ENCODE data around the gene RPS27.
"Not testable (repeated sequence)": the region's sequence is repeated elsewhere in the genome, so short reads cannot be mapped to it uniquely, and the experiment has no call there.

The RPS27 gene

DNA sequence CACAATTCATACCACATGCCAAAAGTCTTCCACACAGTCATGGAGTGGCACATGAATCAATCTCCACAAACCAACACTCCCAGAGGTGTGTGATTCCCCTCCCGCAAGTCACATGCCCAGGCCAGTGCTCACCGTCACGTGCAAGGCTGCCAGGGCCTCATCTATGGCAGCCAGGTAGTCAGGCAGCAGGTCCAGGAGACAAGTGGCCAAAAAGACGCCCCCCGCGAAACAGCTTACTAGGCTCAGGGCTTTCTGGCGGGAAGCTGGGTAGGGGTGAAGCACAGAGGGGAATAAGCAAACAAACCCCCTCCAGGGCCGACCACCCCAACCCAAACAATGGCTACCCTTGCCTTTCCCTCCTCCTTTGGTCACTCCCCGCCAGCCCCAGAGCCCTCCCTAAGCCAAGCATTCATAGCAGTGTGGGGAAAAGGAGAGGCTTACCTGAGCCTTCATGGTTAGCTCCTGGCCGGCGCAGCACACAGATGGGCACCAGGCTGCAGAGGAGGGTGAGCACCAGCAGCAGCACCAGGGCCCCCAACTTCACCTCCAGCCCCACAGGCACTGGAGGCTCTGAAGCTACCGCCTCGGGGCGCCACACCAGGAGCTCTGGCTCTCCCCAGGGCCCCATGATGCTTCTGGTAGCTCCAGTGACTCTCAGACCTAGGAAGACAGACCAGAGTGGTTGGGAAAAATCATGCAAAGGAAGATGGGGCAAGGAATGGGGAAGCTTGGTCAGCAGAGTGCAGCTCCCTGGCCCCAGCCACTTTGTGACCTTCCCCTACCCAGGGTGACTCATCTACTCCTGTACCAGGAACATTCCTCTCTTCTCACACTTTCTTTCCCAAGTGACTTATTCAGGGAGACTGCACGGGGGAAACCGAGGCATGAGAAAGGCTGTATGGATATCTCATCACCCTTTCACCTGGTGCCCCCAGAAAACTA lies 28.2 kb upstream of the RPS27 start:
- FAIRE-seq = no peak

DNA sequence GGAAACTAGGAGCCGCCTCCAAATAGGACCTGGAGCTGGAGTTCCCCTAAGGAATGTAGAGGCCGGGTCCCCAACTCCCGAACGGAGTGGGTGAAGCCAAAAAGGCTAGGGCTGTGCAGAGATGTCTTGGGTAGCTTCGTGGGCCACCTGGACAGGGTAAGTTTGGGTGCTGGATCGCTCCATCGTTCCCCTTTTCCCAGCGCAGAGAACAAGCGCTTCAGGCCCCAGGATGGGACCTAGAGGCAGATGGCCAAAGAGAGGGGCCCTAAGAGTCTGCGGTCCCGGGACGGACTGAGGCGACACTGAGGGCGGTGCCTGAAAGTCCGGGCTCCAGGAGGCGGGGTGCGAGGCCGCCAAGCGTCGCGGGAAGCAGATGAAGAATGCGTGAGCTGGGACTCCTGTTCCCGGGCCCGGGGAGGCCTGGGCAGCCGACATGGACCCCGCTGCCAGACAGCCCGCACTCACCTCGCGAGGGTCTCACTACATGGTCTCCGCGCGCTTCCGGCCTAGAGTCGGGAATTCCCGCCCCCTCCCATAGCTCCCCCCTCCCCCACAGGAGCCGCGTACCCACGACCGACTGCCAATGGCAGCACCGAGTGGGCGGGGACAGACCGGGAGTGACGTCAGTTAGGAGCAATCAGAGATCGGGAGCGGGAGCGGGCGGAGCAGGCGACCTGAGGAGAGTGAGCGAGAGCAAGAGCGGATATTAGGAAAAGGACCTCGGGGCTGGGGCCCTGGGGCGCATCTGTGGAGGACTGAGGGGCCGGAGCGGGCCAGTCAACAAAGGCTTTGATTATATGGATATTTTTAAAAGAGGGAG lies 27.3 kb upstream of the RPS27 start, which contains the start of gene SLC39A1:
Gene SLC39A1 (minus strand): TSS at position 508 of the 820 bp plus-strand sequence. CDS start 822 bp downstream, outside the sequence.
- no peak for FAIRE-seq

DNA sequence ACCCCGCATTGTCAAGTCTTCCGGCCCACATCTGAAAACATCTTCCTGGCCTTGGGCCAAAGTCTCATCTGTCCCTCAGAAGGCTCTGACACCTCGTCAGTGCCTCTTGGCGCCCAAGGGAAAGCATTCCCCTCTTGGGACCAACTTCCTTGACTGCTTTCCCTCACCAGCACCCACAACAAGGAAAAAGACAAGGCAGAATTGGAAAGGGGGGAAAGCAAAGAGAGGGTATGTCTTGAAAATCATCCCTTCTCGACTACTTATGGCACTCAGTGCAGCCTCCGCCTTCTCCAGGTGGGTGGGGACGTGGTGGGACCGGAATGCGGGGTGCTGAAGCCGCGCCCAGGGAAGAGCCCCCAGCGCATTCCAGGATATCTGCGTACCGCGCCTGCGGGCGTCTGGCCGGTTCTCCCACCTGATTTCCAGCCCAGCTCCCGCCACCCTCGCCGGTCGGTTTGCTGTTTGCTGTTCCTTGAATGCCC lies 26.7 kb upstream of the RPS27 start:
- no peak for FAIRE-seq

DNA sequence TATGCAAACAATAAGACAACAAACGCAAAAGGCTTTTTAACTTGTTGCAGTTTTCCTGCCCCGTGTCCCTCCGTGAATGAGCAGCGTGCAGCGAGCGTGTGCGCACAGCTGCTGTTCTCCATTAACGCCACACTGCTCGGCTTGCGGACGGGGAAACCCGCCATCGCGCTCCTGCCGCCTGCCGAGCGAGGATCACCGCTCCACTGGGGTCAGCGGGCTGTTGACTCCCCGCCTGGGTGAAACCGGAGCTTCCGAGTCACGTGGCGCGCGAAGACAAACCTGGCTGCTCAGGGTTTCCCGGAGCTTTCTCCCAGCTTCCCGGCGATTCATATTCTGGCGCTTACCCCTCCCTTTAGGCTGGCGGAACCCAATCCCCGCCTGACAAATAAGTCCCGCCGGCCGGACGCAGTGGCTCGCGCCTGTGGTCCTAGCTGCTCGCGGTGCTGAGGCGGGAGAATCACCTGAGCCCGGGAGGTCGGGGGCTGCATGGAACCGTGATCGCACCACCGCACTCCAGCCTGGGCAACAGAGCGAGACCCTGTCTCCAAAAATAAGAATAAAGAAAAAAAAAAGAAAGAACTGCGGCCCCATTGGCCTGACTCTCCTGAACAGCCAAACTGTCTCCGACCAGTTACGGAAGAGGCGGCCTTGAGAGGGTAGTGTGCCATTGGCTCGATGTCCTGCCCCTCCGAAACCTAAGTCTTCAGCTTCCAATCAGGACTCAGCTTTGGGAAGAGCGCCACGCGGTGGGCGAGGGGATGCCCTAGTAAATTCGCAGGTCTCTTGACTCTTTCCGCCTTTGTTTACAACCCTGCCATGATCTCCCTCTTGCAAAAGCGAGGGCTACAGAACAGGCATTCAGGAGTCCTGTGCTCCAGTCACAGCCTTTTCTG lies 23.2 kb upstream of the RPS27 start, which contains the start of gene CREB3L4:
Gene CREB3L4 (plus strand): TSS at position 796 of the 893 bp plus-strand sequence. CDS start 624 bp downstream, outside the sequence.
- no peak for FAIRE-seq

DNA sequence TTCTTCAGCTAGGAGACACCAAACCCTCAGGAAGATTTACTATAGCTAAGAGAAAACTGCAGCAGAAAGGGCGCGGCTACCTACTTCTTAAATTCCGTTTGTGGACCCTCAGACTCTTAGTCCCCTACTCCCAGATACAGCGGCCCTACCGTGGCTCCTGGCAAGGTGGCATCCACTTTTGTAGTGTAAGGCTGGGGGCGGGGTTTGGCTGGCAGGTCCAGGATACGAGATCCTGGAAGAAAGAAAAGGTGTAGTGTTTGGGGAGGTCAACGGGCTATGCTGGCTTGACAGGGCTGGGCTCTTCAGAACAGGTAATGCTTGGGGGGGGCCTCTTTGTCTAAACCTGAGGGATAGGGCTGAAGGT lies 22.6 kb upstream of the RPS27 start:
- no peak for FAIRE-seq

DNA sequence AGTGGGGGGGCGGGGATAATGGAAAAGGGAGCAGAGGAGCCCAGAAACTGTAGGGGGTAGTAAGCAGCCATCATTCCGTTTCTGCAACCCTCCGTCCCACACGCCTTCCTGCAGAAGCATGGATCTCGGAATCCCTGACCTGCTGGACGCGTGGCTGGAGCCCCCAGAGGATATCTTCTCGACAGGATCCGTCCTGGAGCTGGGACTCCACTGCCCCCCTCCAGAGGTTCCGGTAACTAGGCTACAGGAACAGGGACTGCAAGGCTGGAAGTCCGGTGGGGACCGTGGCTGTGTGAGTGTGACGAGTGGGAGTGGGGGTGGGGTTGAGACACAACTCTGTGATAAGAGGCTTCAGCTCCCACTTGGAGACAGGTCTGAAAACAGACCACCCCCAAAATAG lies 22.2 kb upstream of the RPS27 start:
- FAIRE-seq = no peak

DNA sequence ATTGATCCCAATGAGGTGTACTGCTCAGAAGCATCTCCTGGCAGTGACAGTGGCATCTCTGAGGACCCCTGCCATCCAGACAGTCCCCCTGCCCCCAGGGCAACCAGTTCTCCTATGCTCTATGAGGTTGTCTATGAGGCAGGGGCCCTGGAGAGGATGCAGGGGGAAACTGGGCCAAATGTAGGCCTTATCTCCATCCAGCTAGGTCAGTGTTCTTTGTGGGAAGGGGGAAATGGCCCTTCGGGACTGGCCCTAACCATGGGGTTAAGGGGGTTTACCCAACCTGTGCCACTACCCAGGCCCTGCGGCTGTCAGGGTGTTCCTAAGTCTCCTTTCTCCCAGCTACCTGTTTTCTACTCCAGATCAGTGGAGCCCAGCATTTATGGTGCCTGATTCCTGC lies 21.6 kb upstream of the RPS27 start:
- FAIRE-seq = no peak

DNA sequence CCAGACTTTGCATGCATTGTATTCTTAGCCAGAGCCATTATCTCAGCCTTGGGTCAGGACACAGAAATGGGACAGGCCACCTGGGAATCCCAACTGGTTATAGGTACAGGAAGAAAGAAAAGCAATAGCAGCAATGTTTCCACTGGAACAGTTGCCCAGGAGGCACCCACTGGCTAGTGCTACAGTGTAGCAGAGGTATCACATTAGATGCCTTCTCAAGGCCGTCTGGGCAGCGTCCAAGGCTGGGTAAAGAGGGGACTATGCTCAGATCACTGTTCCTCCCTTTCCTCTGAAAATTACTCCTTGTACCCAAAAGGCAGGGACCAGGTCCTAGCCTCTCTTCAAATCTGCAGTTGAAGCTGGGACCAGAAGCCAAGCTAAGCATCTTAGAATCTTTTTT lies 20.2 kb upstream of the RPS27 start:
- FAIRE-seq = no peak

DNA sequence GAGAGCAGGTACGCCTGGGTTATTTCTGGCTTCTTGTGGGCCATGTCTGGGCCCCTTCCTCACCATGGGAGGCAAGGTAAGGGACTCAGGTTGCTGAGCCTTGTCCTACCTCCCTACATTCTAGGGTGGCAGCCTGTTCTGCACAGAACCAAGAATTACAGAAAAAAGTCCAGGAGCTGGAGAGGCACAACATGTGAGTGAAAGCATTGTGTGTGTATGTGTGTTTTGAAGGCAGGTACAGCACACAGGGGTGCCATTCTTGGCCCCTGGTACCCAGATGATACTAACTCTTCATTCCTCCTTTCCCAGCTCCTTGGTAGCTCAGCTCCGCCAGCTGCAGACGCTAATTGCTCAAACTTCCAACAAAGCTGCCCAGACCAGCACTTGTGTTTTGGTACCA lies 17.5 kb upstream of the RPS27 start:
- no peak for FAIRE-seq

DNA sequence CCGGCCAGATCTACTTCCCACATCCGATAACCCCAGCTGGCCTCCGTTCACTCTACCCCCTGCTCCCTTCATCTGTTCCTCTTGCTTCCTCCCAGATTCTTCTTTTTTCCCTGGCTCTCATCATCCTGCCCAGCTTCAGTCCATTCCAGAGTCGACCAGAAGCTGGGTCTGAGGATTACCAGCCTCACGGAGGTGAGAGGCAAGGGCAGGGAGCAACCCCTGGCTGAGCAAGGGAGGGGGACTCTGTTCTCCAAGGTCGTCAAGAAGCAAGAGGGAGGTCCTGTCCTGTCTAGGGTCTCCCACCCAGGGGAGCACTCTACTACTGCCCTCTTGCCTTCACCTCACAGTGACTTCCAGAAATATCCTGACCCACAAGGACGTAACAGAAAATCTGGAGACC lies 17.0 kb upstream of the RPS27 start:
- FAIRE-seq = no peak

DNA sequence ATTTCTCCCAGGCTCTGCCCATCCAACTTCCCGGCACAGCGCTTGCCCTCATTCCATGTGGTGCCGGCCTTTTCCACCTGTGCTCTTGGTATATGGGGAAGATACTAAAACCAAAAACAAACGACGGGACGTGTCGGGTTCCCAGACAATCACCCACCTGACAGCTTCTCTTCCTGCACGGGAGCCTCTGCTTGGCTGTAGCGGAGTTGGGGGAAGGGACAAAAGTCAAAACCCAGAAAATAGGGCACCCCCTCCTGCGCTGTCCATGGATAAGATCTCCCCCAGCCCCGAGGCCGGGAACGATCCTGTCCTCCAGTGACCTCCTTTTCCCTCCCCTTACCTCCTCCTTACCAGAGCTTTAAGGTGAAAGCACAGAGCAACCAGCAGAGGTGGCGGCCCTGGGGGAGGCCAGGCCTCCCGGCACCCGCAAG lies 13.7 kb upstream of the RPS27 start:
- FAIRE-seq = no peak

DNA sequence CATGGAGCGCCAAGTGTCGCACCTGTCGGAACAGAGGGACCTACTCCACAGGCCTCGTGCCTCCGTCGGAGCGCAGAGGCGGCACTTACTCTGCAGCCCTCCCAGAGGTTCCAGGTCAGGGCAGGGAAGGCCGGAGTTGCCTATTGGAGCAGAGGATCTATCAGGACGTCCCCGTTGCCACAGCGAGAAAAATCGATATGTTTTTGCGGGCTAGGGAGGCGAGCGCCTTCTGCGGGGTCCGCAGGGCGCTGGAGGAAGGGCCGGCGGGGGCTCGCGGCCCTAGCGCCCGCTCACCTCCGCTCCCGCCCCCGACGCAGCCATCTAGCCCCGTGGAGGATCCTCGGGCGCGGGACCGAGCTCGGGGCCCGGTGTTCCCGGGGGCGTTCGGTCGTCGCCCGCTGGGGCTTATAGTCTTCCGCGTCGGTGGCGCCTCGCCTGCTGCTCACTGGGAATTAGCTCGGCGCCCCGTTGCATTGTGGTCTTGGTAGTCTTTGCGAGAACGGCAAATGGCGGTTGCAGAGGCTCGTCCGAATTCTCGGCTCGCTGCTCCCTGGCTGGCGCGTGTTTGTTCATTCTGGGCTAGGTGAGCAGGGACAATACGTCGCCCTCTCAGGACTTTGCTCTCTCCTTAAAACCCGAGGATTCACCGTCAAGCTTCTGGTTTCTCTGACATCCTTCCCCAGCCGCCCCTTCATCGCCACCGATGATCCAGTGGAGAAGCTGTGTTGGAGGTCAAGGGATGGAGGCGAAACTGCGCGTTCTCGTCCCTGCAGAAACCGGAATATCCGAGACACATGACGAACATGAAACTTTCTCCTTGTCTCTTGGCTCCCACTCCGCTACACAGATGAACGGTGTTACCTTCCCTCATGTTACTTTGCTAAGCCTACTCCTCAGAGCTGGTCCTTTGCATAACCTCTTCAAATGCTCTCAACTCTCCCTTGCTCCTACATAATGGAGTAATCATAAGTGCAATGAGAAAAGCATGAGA lies 13.0 kb upstream of the RPS27 start, which contains the start of gene JTB:
Gene JTB (minus strand): TSS at position 425 of the 991 bp plus-strand sequence. CDS start 422 bp downstream, at position 3.
- no peak for FAIRE-seq

DNA sequence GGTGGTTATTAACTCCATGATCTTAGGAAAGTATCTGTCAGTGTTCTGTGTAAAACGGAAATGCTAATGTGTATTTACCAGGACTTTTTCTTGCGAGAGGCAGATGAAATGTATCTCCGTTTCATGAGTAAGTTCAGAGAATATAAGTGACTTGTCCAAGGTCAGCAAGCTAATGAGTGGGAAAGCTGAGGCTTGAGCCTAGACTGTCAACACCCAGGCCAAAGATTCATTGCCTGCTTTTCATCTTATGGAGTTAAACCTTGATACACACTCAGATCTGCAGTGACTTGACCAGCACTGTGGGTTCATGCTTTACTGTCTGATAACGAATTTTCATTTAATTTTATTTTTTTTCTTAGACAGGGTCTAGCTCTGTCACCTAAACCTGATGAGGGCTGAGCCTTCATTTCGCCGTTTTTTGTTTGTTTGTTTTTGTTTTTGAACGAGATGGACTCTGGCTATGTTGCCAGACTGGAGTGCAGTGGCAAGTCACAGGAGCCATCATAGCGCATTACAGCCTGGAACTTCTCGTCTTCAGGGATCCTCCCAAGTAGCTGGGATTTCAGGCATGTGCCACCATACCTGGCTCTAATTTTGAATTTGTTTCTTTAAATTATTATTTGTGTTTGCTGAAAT lies 12.2 kb upstream of the RPS27 start:
- no peak for FAIRE-seq

DNA sequence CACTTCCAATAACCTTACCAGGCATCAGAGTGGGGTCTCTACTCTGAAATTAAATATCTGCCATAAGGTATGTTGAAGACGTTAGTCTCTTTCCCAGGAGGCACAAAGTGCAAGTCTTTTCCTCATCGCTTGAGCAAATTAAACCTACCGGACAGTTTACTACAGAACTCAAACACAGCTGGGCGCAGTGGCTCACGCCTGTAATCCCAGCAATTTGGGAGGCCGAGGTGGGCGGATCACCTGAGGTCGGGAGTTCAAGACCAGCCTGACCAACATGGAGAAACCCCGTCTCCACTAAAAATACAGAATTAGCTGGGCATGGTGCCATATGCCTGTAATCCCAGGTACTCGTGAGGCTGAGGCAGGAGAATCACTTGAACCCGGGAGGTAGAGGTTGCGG lies 11.5 kb upstream of the RPS27 start:
- not testable (repeated sequence) for FAIRE-seq

DNA sequence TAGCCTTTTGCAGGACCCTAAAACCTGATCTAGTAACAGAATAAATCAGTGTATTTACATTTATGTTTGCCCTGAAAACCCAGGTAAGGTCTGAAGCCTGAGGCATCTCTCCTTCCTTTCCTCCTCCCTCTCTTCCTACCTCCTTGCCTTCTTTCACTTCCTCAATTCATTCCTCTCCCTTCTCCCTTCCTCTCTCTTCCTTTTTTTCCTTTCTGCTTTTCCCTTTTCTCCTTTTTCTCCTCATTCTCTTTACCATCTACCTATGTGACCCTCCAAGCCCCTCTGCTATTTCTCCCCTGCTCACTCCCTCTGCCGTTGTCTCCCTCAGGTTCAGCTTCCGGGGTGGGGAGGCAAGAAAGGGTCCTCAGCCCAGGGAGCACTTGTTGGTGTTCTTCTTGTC lies 8.8 kb upstream of the RPS27 start:
- not testable (repeated sequence) for FAIRE-seq

DNA sequence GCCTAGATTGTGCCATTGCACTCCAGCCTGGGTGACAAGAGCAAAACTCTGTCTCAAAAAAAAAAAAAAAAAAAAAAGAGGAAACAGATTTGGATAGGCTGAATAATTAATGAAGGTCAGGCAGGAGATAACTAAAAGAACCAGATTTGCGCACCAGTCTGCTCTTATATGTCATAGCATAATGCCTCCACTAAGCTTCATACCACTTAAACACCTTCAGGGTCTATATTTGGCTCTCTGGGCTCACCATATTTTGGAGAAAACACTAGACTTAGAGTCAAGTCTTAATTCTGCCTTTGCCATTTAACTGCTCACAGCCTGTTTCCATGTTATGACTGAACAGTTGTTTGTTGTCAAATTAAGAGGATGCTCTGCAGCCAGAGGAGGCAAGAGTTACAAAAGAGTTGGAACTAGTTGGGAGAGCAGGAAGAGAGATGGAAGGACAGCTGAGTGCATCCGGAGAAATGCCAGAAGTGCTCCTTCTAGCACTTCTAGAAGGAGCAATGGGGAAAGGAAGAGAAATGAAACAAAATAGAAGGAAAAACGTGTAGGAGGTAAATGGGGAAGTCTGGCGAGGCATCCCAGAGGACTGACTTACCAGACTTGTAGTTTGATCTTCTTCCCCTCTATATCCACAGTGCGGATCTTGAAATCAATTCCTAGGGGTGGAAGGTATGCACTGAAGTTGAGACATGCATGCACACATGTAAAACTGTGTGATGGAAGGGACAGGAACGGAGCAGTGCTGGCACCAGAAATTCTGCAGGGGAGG lies 6.3 kb upstream of the RPS27 start:
- no peak for FAIRE-seq

DNA sequence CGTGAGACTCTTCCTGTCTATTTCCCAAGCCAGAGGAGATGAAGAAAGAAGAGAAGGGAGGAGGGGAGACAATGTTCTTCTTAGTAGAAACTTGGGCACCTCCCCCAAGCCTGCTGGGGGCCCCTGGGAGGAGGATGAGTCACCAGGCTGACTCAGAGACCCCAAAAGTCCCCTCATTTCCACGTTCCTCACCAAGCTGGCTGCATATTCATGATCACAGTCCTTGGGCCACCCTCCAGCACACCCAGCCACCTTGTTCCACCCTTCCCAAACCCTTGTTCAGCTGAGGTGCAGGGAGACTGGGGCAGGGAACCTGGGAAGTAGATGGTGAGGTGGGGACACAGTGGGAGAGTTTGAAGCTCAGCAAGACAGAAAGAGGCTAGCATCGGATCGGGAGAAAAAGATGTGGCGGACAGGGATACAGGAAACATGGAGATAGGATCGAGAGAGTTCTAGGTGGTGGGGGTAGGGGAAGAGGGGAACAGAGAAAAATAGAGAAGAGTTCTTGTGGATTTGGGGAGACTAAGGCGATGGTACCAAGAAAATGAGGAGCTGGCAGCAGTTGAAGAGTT lies 5.1 kb upstream of the RPS27 start:
- FAIRE-seq = no peak

DNA sequence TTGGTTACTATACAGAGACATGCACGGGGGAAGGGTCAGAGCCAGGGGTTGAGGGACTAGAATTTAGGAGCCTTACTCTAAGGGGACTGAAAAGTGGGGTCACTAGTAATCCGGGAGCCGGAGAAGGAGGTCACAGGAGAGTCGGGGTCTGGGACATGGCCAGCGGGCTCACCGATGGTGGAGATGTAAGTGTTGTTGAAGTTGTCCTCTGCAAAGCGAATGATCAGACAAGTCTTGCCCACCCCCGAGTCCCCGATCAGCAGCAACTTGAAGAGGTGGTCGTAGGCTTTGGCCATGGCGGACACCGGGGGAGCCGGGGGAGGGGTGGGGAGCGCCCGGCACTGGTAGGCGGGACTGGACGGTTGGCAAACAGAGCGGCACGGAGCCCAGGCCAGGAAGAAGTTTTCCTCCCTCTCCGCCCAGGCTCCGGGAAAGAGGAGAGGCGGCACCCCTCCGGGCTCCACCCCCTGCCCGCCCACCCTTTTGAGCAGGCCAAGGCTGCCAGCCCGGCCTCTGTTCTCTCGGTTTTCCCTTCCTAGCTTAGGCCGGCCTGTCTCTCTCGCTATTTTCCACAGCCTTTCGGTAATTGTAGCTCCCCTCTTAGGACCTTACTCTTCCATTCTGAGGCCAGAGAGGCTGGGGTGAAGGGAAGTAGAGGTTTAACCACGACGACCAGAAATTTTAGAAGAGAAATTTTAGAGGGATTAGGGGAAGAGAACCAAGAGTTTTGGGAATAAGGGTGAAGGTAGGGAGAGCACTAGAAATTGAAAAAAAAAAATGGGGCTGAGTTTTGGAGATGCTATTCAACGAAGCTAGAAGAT lies 4.4 kb upstream of the RPS27 start, which contains the start of gene RAB13:
Gene RAB13 (minus strand): TSS at position 399 of the 821 bp plus-strand sequence. CDS start 103 bp downstream, at position 296.
- FAIRE-seq = no peak

All from islet of Langerhans (tissue), 1 donor.